Measurements from ENCODE around the gene PRMT1.
"Not testable (repeated sequence)": the region's sequence is repeated elsewhere in the genome, so short reads cannot be mapped to it uniquely, and the experiment has no call there.

PRMT1 gene

GRCh38 chr19:49689133-49690078 is 12.3 kb downstream of the PRMT1 start, which contains the start of gene ADM5:
Gene ADM5, plus strand, starts transcription at chr19:49689594. Its CDS starts 244 bp downstream, at chr19:49689838.
- DNase-seq = peak; percentile 29 to 39

GRCh38 chr19:49690079-49690655 is 13.1 kb downstream of the PRMT1 start:
- no peak for DNase-seq

DNA sequence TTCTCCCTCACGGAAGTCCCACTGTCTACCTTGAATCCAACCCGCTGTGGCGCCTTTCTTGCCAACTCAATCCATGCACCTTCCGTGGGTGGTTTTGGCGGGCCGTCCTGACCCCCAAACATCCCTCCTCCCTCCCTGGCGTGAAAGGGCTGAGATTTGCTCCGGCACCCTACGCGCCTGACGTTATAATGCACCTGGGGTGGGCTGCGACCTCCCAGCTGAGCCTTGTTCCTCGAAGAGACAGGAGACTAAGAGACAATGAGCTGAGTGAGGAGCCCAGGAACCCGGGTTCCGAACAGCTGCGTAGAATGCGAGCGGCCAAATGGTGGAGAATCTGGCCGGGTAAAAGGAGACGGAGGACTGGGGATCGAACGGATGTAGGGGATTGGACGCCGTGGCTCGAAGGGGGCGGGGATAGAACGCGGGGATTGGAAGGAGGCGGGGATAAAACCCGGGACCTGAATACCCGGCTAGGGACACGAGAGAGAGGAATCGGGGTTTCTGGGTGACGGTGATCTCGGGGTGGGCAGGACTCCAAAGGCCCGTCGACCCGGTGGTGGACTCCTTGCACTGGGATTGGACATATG is 13.7 kb downstream of the PRMT1 start, which contains the start of gene CPT1C:
CPT1C (plus strand) TSS at position 461 of the 587 bp plus-strand sequence. CDS start 1,137 bp downstream, outside the sequence.
- DNase-seq = peak; percentile 51 to 53

DNA sequence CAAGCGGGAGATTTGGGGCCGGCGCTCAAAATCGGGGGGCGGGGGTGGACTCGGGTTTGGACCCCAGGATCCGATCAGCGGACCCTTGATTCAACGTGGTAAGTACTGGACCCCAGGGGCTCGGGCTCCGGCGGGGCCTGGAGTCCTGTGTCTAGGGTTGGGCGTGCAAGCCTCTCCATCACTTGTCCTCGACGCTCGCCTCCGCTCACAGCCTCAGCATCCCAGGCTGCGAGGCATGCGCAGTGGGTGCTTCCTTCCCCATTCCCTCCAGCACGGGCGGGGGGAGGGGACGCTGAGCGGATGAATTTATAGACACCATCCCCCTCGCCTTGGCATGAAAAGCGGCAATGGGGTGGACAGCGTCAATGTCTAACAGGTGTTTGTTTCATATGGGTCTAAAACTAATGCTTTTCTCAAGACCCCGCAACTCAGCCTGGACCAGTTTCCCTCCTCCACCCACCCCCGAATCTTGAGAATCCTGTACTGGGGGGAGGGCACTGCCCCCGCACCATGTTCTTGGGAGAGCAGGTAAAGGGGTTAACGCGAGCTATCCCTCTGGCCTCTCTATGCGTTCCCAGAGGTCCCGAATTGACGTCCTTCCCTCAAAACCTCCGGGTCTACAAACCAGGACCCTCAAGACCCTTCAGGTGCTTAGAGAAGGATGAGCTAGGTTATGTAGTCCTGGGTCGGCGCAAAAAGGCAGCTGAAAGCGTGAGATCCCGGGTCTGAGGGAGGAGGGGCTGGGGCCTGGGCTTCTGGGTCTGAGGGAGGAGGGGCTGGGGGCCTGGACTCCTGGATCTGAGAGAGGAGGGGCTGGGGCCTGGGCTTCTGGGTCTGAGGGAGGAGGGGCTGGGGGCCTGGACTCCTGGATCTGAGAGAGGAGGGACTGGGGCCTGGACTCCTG is 14.4 kb downstream of the PRMT1 start:
- peak in 1 of 2 donors; percentile 28 for DNase-seq

- DNase-seq = no peak
These were observed 15.1 kb downstream of the PRMT1 start for GRCh38 chr19:49692147-49692506.

DNA sequence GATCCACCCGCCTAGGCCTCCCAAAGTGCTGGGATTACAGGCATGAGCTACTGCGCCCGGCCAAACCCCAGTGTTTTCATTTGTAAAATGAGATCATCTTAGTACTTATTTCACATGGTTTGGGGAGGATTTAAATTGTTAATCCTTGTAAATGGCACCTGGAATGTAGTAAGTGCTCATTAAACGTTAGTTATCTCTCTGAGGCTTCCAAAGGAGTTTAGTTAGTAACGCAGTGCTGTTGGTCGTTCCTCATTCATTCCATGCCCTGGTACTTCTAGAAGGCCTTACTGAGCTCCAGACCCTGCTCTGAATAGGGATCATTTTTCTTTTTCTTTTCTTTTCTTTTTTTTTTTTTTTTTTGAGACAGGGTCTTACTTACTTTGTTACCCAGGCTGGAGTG is 19.0 kb downstream of the PRMT1 start:
- no peak for DNase-seq

DNA sequence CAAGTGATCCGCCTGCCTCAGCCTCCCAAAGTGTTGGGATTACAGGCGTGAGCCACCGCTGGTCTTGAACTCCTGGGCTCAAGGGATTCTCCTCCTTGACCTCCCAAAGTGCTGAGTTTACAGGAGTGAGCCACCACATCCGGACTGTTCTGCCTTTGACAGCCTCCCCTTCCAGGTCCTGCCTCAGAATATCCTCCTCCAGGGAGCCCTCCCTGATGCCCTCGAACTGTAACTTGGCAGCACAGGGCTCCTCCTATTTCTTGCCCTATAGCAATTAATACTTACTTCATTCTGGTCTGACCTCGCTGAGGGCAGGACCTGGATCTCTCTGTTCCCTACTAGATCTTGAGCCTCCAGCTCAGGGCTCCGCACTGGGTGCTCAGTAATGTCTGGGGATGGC is 19.8 kb downstream of the PRMT1 start:
- no peak for DNase-seq

DNA sequence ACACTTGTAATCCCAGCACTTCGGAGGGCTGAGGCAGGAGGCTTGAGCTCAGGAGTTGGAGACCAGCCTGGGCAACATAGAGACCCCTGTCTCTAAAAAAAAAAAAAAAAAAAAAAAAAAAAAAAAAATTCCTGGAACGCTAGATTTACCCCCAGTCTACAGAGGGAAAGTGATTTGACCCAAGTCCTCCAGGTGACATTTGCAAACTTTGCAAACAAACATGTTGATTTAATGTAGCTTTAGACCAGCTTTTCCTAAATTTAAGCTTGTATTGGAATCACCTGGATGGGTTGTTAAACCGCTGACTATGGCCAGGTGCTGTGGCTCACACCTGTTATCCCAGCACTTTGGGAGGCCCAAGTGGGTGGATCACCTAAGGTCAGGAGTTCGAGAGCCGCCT is 22.3 kb downstream of the PRMT1 start:
- no peak for DNase-seq

- no peak for DNase-seq
These were observed 23.5 kb downstream of the PRMT1 start for GRCh38 chr19:49700563-49700962.

DNA sequence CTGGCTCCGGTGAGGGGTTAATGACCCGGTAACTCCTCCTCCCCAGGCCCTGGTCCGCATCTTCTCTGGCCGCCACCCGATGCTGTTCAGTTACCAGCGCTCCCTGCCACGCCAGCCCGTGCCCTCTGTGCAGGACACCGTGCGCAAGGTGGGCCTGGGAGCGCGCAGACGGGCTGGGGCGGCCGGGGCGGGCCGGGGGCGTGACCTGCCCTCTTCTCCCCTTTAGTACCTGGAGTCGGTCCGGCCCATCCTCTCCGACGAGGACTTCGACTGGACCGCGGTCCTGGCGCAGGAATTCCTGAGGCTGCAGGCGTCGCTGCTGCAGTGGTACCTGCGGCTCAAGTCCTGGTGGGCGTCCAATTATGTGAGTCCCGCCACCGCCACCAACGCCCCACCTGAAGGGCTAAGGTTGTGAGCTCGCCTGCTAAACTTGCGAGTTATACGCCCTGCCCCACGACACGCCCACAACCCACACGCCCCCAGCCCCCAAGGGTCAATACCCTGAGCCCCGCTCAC is 24.3 kb downstream of the PRMT1 start:
- no peak for DNase-seq

- no peak for DNase-seq
These were observed 28.0 kb downstream of the PRMT1 start for GRCh38 chr19:49704888-49705642.

GRCh38 chr19:49705919-49706318 is 28.8 kb downstream of the PRMT1 start:
- no peak for DNase-seq

- DNase-seq = no peak
These were observed 33.4 kb downstream of the PRMT1 start for GRCh38 chr19:49710372-49710951.

DNA sequence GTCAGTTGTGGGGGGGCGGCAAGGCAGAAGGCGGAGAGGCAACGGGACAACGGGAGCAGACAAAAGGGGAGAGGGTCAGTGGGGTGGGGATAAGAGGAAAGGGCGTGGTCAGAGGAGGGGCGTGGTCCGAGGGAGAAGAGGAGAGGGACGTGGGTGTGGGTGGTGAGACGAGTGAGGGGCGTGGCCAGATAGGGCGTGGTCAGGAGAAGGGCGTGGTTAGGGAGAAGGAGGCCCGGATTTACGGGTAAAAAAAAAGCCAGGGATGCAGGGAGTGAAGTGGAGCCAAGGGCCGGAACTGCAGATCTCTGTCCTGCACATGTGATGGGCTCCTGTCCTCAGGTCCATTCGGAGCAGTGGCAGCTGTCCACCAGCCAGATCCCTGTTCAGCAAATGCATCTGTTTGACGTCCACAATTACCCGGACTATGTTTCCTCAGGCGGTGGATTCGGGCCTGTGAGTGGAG is 35.4 kb downstream of the PRMT1 start:
- DNase-seq = no peak

- no peak for DNase-seq
These were observed 36.3 kb downstream of the PRMT1 start for GRCh38 chr19:49713236-49713845.

DNA sequence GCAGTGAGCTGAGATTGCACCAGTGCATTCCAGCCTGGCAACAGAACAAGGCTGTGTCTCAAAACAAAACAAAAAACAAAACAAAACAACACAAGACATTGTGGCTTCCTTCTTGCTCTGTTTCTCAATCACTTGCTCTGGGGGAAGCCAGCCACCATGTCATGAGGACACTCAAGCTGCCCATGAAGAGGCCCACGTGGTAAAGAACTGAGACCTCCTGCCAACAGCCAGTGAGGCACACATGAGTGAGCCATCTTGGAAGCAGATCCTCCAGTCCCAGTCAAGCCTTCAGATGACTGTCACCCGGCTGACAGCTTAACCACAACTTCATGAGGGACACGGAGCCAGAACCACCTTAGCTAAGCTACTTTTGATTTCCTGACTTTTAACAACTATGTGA is 39.1 kb downstream of the PRMT1 start:
- DNase-seq = no peak

GRCh38 chr19:49718511-49718910 is 41.4 kb downstream of the PRMT1 start:
- DNase-seq = no peak

- no peak for DNase-seq
These were observed 41.9 kb downstream of the PRMT1 start for GRCh38 chr19:49718991-49719390.

DNA sequence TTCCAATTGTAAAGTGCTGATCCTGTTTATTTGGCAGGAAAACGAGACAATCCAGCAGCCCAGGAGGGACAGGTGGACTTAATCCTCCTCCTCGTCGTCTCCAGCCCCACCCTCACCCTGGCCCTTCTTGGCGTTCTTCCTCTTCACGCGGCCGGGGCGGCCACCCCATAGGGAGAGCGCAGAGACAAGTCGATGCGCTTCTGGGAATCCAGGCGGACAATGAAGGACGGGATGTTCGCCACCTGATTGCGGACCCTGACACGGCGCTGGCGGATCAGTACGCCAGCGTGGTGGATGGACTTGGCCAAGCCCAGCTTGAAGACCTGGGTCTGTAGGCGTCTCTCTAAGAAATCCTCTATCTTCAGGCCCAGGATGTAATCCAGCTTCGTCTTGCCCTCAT is 42.3 kb downstream of the PRMT1 start:
- DNase-seq = not testable (repeated sequence)

DNA sequence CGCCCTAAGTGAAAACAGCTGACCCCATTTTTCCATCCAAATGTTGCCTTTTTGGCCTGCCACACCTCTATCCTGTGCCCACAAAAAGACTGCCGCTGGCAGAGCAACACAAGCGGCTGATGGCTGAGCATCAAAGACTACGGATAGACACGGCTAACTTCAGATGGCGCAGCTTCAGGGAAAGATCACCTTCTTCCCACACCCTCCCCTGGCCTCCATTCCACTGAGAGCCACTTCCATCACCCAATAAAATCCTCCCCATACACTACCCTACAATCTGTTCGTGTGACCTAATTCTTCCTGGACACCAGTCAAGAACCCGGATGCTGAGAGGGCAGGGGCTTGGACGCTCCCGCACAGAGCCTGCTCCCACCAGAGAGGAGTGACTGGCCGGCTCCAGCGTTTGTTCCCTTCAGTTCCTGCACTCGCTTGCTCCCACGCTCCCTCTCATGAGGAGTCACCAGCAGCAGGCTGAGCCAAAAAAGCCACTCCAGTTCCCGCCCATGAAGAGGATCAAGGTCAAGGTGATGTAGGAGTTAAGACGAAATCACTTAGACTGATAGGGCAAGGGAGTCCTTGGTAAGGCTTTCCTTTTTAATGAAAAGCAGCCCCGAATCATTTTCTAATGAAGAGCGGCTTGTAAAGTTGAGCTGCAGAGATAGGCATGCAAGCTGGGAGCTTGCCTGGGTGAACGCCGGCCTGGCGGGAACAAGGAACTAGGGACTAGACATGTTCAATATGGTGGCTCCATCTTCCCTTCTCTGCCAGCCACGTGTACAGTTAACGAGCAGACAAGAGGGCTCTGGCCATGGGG is 50.4 kb downstream of the PRMT1 start:
- DNase-seq = no peak
